SK-N-SH (cell line): ENCODE data around the gene ATAD1. TPM values are rescaled to one million over a fixed set of nuclear protein-coding genes. Genes with fewer than 3 reads are reported as not detected.

Experiments
- CTCF ChIA-PET: fragments of 300-600, 350-600 bp; formaldehyde crosslinking; extraction: SDS; loops from one replicate; lab custom pipeline; 2021; lab: Yijun Ruan, JAX
- POLR2A ChIA-PET: fragments of 350-600 bp; sonication (Branson Sonifier 250); formaldehyde crosslinking; extraction: SDS; loops from one replicate; lab custom pipeline; 2020; ENCODE audit warnings: antibody characterized with exemption, inconsistent platforms; lab: Yijun Ruan, JAX
- DNase-seq: peaks from one replicate; pipeline ENCODE4 v3.0.0; 2012
- H2AFZ ChIP-seq: fragments of 200-600 bp; sonication (generic); 2 replicates; pipeline ENCODE4 v1.8.1; 2016; ENCODE audit warnings: antibody characterized with exemption, mild to moderate bottlenecking, low read depth
- H3F3A ChIP-seq: fragments of 200-600 bp; sonication (generic); replicated peaks from 2 replicates; pipeline ENCODE3; 2016; ENCODE audit warnings: antibody characterized with exemption, mild to moderate bottlenecking; ENCODE audit not compliant: insufficient read depth
- H3K27ac ChIP-seq, 2 experiments: fragments of 200-500 bp in 1 of 2; fragments of 200-600 bp in 1 of 2; sonication (Bioruptor generic) in 1 of 2; sonication (generic), shearing (Covaris generic) in 1 of 2; 2 replicates each; pipeline versions ENCODE4 v1.5.1 to v1.6.1; 2014 to 2016; ENCODE audit warnings: low read depth in 2 of 2, inconsistent platforms in 1 of 2, low read length in 1 of 2, mild to moderate bottlenecking in 1 of 2, mixed read lengths in 1 of 2
- H3K27me3 ChIP-seq: fragments of 200-600 bp; sonication (generic), shearing (Covaris generic); 2 replicates; pipeline ENCODE4 v1.6.1; 2016; ENCODE audit warnings: mixed run types; ENCODE audit not compliant: insufficient read depth
- H3K36me3 ChIP-seq, 2 experiments: fragments of 200-500 bp in 1 of 2; fragments of 200-600 bp in 1 of 2; sonication (Bioruptor generic) in 1 of 2; sonication (generic) in 1 of 2; replicated peaks in 1 of 2; 2 replicates each; pipeline versions ENCODE3 to v1.5.1; 2014 to 2016; ENCODE audit warnings: low read length in 1 of 2, mild to moderate bottlenecking in 1 of 2; ENCODE audit not compliant: insufficient read depth in 2 of 2, control insufficient read depth in 1 of 2
- H3K4me1 ChIP-seq, 2 experiments: fragments of 200-500 bp in 1 of 2; fragments of 200-600 bp in 1 of 2; sonication (Bioruptor generic) in 1 of 2; sonication (generic), shearing (Covaris generic) in 1 of 2; 2 replicates each; pipeline versions ENCODE4 v1.5.1 to v1.6.1; 2014 to 2016; ENCODE audit warnings: low read depth in 1 of 2, low read length in 1 of 2, mixed run types in 1 of 2; ENCODE audit not compliant: insufficient read depth in 2 of 2, control insufficient read depth in 1 of 2
- H3K4me2 ChIP-seq: fragments of 200-600 bp; sonication (generic), shearing (Covaris generic); 2 replicates; pipeline ENCODE4 v1.6.1; 2017; ENCODE audit warnings: mixed run types
- H3K4me3 ChIP-seq, 2 experiments: fragments of 200-500 bp in 1 of 2; fragments of 200-600 bp in 1 of 2; sonication (Bioruptor generic) in 1 of 2; sonication (generic), shearing (Covaris generic) in 1 of 2; 2 replicates each; pipeline versions ENCODE4 v1.5.1 to v1.8.1; 2014 to 2016; ENCODE audit warnings: low read depth in 2 of 2, inconsistent platforms in 1 of 2, low read length in 1 of 2, mild to moderate bottlenecking in 1 of 2, mixed read lengths in 1 of 2, moderate library complexity in 1 of 2
- H3K79me2 ChIP-seq: fragments of 200-600 bp; sonication (generic); 2 replicates; pipeline ENCODE4 v1.8.1; 2017; ENCODE audit warnings: mild to moderate bottlenecking; ENCODE audit not compliant: insufficient read depth
- H3K9ac ChIP-seq: fragments of 200-600 bp; sonication (generic); 2 replicates; pipeline ENCODE4 v1.6.1; 2017; ENCODE audit warnings: mixed run types
- H3K9me2 ChIP-seq: fragments of 200-600 bp; sonication (generic); 2 replicates; pipeline ENCODE4 v1.6.1; 2017; ENCODE audit warnings: mixed run types
- H3K9me3 ChIP-seq: fragments of 200-600 bp; sonication (generic); 2 replicates; pipeline ENCODE4 v1.6.1; 2017; ENCODE audit warnings: mixed run types, mild to moderate bottlenecking, moderate library complexity
- H4K20me1 ChIP-seq: fragments of 200-600 bp; sonication (generic); 2 replicates; pipeline ENCODE4 v1.6.1; 2017; ENCODE audit warnings: mild to moderate bottlenecking, mixed run types; ENCODE audit not compliant: insufficient read depth
- CTCF ChIP-seq: fragments of 200-600 bp; sonication (generic); IDR thresholded peaks from 2 replicates; pipeline ENCODE4 v1.6.1; 2017; ENCODE audit warnings: antibody characterized with exemption, mild to moderate bottlenecking, moderate library complexity
- EP300 ChIP-seq, 2 experiments: IDR thresholded peaks; 2 replicates each; pipeline versions ENCODE4 v1.4.0 to v1.6.1; 2012; ENCODE audit warnings: borderline replicate concordance in 1 of 2, low read depth in 1 of 2, low read length in 1 of 2
- FOXJ3 ChIP-seq: sonication (generic); formaldehyde crosslinking; IDR thresholded peaks from 2 replicates; pipeline ENCODE4 v1.5.1; 2020; ENCODE audit warnings: mild to moderate bottlenecking, missing genetic modification reagents
- GATA2 ChIP-seq: sonication (generic); formaldehyde crosslinking; IDR thresholded peaks from 2 replicates; pipeline ENCODE4 v1.5.0; 2020; ENCODE audit warnings: mild to moderate bottlenecking, missing genetic modification reagents
- IRF3 ChIP-seq: fragments of 150-350 bp; IDR thresholded peaks from 2 replicates; pipeline ENCODE4 v1.6.1; 2016; ENCODE audit warnings: mild to moderate bottlenecking, low read depth, low read length
- JUND ChIP-seq: IDR thresholded peaks from 2 replicates; pipeline ENCODE4 v1.4.0; 2012
- MEF2A ChIP-seq: IDR thresholded peaks from 2 replicates; pipeline ENCODE4 v1.4.0; 2012; ENCODE audit warnings: low read depth, borderline replicate concordance
- NRF1 ChIP-seq: IDR thresholded peaks from 2 replicates; pipeline ENCODE4 v1.6.1; 2012; ENCODE audit warnings: low read depth, mild to moderate bottlenecking, low read length
- POLR2AphosphoS5 ChIP-seq: IDR thresholded peaks from 2 replicates; pipeline ENCODE4 v1.6.1; 2012; ENCODE audit warnings: low read depth, low read length
- RCOR1 ChIP-seq: fragments of 150-350 bp; IDR thresholded peaks from 2 replicates; pipeline ENCODE4 v1.6.1; 2017; ENCODE audit warnings: antibody characterized with exemption, low read length
- REST ChIP-seq: IDR thresholded peaks from 2 replicates; pipeline ENCODE4 v1.6.1; 2012; ENCODE audit warnings: mild to moderate bottlenecking, low read depth, low read length, moderate library complexity
- TEAD4 ChIP-seq: IDR thresholded peaks from 2 replicates; pipeline ENCODE4 v1.4.0; 2012; ENCODE audit warnings: mild to moderate bottlenecking, borderline replicate concordance; ENCODE audit not compliant: insufficient read depth
- WGBS: methylation state at CpG from one replicate; pipeline ENCODE4 v1.1.6; 2017; ENCODE audit warnings: low lambda C conversion rate; 5-methylcytosine and 5-hydroxymethylcytosine counted together
- polyA plus RNA-seq, 3 experiments: library from polyadenylated mRNA; depleted of rRNA; stranded (reverse); fragments of >200 nt; gene quantifications; 2 replicates each; pipeline ENCODE4 v1.2.3, GENCODE V29; 2012

The ATAD1 gene
- polyA plus RNA-seq, 1 of the 3 experiments (the other 2 are of a cell fraction): 13.5 TPM

DNA sequence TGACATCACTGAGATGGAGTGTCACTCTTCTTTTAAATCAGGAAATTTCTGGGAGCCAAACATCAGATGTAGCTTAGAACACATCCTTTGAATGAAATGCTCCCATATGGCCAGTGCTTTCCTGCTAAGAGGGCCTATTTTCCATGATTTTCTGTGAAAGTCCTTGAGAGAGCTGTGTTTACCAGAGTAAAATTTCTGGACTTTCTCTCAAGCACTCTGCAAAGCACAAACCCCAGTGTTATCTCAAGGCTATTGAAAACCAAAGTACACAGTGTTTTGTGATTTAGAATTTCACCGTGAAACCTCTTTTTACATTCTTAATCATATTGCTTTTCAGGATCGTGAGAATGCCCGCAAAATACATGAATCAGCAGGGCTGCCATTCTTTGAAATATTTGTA lies 104.3 kb downstream of the ATAD1 start:
- no peak overlapping the region for H2AFZ ChIP-seq
- TF ChIP-seq MEF2A (no peak), NRF1 (no peak), POLR2AphosphoS5 (no peak)
- H3K27ac ChIP-seq: no peak overlapping the region
- no peak overlapping the region for H3K4me3 ChIP-seq
- no peak overlapping the region for H3K4me2 ChIP-seq
- no peak overlapping the region for H3K9ac ChIP-seq
- H3F3A ChIP-seq: no peaks in the 10 kb centered on the region
- no peaks in the 10 kb centered on the region for H3K27me3 ChIP-seq
- no peak for DNase-seq
- no peaks in the 10 kb centered on the region for H3K9me2 ChIP-seq
- ChIA-PET POLR2A (no interaction called here), CTCF (no interaction called here)
- H3K36me3 ChIP-seq: peaks cover 39 to 69% of the 10 kb centered on the region in 2 experiments
- H3K4me1 ChIP-seq: no peaks in the 10 kb centered on the region; a peak in 1 of 4 replicates
- no peaks in the 10 kb centered on the region for H3K9me3 ChIP-seq
- WGBS: 97% methylated on average over 3 of the region's 3 CpGs
- no peaks in the 10 kb centered on the region for H4K20me1 ChIP-seq
- H3K79me2 ChIP-seq: no peaks in the 10 kb centered on the region

- ChIA-PET CTCF (no interaction called here), POLR2A (no interaction called here)
- 85% methylated on average over 11 of the region's 11 CpGs for WGBS
- Histone ChIP-seq H3K27ac (no peak overlapping the region), H3K9me2 (no peaks in the 10 kb centered on the region), H3K36me3 (peaks cover 39 to 68% of the 10 kb centered on the region in 2 experiments), H3F3A (no peaks in the 10 kb centered on the region), H3K9me3 (no peaks in the 10 kb centered on the region), H4K20me1 (no peaks in the 10 kb centered on the region), H2AFZ (no peak overlapping the region), H3K9ac (no peak overlapping the region), H3K27me3 (no peaks in the 10 kb centered on the region), H3K79me2 (0 out of 2 replicates have a peak, but pooled peaks cover 4% of the 10 kb centered on the region), H3K4me2 (no peak overlapping the region), H3K4me1 (peaks cover 2 to 5% of the 10 kb centered on the region in 2 experiments; a peak in 2 of 4 replicates), H3K4me3 (no peak overlapping the region)
- peak; percentile 37 for DNase-seq
- TF ChIP-seq EP300 (IDR thresholded peaks at IDR 0.05; ENCODE audit: borderline replicate concordance in 1 of 2, low read depth in 1 of 2, low read length in 1 of 2): peak in 1 of 2 experiments; percentile 23; a peak in 1 of 4 replicates
- TF ChIP-seq FOXJ3 (CRISPR knock-in tag): peak; percentile 52; the same call in 1 of the 2 replicates
- no peak for TF ChIP-seq TEAD4
- TF ChIP-seq GATA2 (CRISPR knock-in tag): peak; percentile 83
Observed at GRCh38 chr10:87712913-87713616, 105.0 kb downstream of the ATAD1 start.

- Histone ChIP-seq H3K4me2 (no peak overlapping the region), H3F3A (peaks cover 22% of the 10 kb centered on the region), H3K27me3 (no peaks in the 10 kb centered on the region), H3K4me1 (peaks cover 2 to 11% of the 10 kb centered on the region in 2 experiments; a peak in 3 of 4 replicates), H3K79me2 (peaks cover 21% of the 10 kb centered on the region; the same call in 1 of the 2 replicates), H3K9me3 (no peaks in the 10 kb centered on the region), H3K9me2 (no peaks in the 10 kb centered on the region), H3K27ac (peak overlapping the region in 1 of 2 experiments; percentile 24; a peak in 1 of 4 replicates), H2AFZ (no peak overlapping the region), H3K36me3 (peaks cover 6 to 27% of the 10 kb centered on the region in 2 experiments), H3K9ac (no peak overlapping the region), H3K4me3 (no peak overlapping the region), H4K20me1 (no peaks in the 10 kb centered on the region)
- DNase-seq: no peak
- 97% methylated on average over 4 of the region's 4 CpGs for WGBS
- ChIA-PET POLR2A (no interaction called here), CTCF (interaction anchor here (0.7 to 0.9 kb wide), 2 partner anchors 12 to 27 kb away, joined by 3 read pairs; no protein-coding TSS in a partner anchor)
- TF ChIP-seq RCOR1 (no peak), REST (no peak), POLR2AphosphoS5 (no peak), CTCF (no peak), JUND (no peak), IRF3 (no peak)
Observed at GRCh38 chr10:87707254-87707653, 110.8 kb downstream of the ATAD1 start.
